DND-41 (cell line): ENCODE measurements around the gene SCRN3.

Experiments used
- EZH2 ChIP-seq: IDR thresholded peaks from 3 replicates; pipeline ENCODE4 v1.6.1; 2012; ENCODE audit warnings: borderline replicate concordance, low read depth, mild to moderate bottlenecking, moderate library complexity, low read length, inconsistent platforms; ENCODE audit not compliant: severe bottlenecking
- TF ChIP-seq, protein P1 (sequence below): IDR thresholded peaks from 2 replicates; pipeline ENCODE4 v1.5.1; 2012; ENCODE audit warnings: borderline replicate concordance, low read length, moderate library complexity, mild to moderate bottlenecking; ENCODE audit not compliant: poor library complexity, severe bottlenecking; ENCODE audit errors: extremely low read depth

DNA sequence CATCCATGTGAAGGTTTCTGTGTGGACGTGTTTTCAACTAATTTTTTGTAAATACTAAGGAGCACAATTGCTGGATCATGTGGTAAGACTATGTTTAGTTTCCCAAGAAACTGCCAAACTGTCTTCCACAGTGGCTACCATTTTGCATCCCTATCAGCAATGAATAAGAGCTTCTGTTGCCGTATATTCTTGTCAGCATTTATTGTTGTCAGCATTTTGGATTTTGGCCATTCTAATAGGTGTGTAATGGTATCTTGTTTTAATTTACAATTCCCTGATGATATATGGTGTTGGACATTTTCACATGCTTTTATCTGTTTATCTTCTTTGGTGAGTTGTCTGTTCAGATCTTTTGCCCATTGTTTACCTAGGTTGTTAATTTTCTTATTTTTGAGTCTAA, 34.5 kb downstream of the SCRN3 start:
- no peak for TF ChIP-seq EZH2
- TF ChIP-seq, protein P1, sequence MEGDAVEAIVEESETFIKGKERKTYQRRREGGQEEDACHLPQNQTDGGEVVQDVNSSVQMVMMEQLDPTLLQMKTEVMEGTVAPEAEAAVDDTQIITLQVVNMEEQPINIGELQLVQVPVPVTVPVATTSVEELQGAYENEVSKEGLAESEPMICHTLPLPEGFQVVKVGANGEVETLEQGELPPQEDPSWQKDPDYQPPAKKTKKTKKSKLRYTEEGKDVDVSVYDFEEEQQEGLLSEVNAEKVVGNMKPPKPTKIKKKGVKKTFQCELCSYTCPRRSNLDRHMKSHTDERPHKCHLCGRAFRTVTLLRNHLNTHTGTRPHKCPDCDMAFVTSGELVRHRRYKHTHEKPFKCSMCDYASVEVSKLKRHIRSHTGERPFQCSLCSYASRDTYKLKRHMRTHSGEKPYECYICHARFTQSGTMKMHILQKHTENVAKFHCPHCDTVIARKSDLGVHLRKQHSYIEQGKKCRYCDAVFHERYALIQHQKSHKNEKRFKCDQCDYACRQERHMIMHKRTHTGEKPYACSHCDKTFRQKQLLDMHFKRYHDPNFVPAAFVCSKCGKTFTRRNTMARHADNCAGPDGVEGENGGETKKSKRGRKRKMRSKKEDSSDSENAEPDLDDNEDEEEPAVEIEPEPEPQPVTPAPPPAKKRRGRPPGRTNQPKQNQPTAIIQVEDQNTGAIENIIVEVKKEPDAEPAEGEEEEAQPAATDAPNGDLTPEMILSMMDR = no peak
